GM18526 (cell line): Measurements from ENCODE around the gene PSMD9.

Experiments used
- POLR2A ChIP-seq: IDR thresholded peaks from 3 replicates; pipeline ENCODE4 v1.6.1; 2011; ENCODE audit not compliant: insufficient read length; ENCODE audit errors: extremely low read depth

The PSMD9 gene

GRCh38 chr12:121915841-121916321, 27.3 kb downstream of the PSMD9 start:
- no peak for TF ChIP-seq POLR2A

GRCh38 chr12:121916719-121917118, 28.1 kb downstream of the PSMD9 start:
- no peak for TF ChIP-seq POLR2A

- TF ChIP-seq POLR2A: peak; percentile 14
These were observed 29.5 kb downstream of the PSMD9 start, which contains the start of gene CFAP251 for GRCh38 chr12:121917950-121918678. Gene CFAP251 (plus strand): TSS chr12:121918592. CDS start chr12:121921306, 2,714 bp downstream.

GRCh38 chr12:121918679-121919038, 30.1 kb downstream of the PSMD9 start:
- no peak for TF ChIP-seq POLR2A

GRCh38 chr12:121921066-121921465, 32.5 kb downstream of the PSMD9 start:
- TF ChIP-seq POLR2A: no peak

GRCh38 chr12:121925358-121925695, 36.7 kb downstream of the PSMD9 start:
- no peak for TF ChIP-seq POLR2A

- TF ChIP-seq POLR2A: no peak
These were observed 38.5 kb downstream of the PSMD9 start for GRCh38 chr12:121926874-121927706.

GRCh38 chr12:121927813-121928212, 39.2 kb downstream of the PSMD9 start:
- no peak for TF ChIP-seq POLR2A

- TF ChIP-seq POLR2A: no peak
These were observed 42.3 kb downstream of the PSMD9 start for GRCh38 chr12:121930862-121931261.

GRCh38 chr12:121932176-121932536, 43.6 kb downstream of the PSMD9 start:
- no peak for TF ChIP-seq POLR2A

GRCh38 chr12:121932914-121933521, 44.4 kb downstream of the PSMD9 start:
- TF ChIP-seq POLR2A: no peak

GRCh38 chr12:121933522-121934308, 45.1 kb downstream of the PSMD9 start:
- no peak for TF ChIP-seq POLR2A

- TF ChIP-seq POLR2A: no peak
These were observed 45.7 kb downstream of the PSMD9 start for GRCh38 chr12:121934309-121934664.

GRCh38 chr12:121937654-121938053, 49.1 kb downstream of the PSMD9 start:
- TF ChIP-seq POLR2A: no peak

- TF ChIP-seq POLR2A: no peak
These were observed 50.6 kb downstream of the PSMD9 start for GRCh38 chr12:121939186-121939585.
